GM18520 (cell line): ENCODE measurements around the gene RNU7-1.

ENCODE experiments used
- ATAC-seq: cut with Tn5 transposase; IDR thresholded peaks from one replicate; pipeline ENCODE4 v1.9.1; 2021; ENCODE audit not compliant: unreplicated experiment

The RNU7-1 gene

DNA sequence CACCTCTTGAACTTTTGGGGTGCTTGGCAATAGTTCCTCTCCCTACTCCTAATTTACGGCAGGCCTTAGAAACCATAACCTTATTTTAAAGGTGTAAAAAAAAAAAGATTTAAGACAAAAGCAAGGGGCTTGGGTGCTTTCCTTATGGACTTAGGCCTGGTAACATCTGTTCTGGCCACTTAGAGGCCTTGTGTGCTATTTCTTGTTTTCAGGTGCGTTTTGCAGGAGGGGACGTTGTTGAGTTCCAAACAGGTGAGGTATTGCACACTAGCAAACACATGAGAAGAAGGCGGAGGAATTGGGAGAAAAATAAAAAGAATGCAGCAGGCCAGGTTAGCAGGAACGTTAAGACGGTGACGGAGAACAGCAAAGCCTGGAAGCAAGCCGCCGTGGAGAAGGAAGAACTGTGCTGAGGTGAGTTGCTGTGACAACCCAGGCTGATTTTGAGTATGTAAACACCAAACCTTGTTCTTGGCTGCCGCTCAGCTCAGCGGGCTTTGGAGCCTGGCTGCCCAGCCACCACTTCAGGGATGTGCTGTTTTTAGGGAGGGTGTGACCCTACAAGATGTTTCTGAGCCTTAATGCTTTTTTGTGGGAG, 44.4 kb downstream of the RNU7-1 start:
- ATAC-seq = no peak
